Neuronal stem cell (in vitro differentiated cells): ENCODE measurements around the gene GDI2.
"Not testable (repeated sequence)": the region's sequence is repeated elsewhere in the genome, so short reads cannot be mapped to it uniquely, and the experiment has no call there.

Source experiments
- DNase-seq: peaks from one replicate; pipeline ENCODE4 v3.0.0-alpha.2; 2013; ENCODE audit warnings: low spot score
- H2AFZ ChIP-seq: one replicate; pipeline ENCODE4 v1.6.1; 2013; ENCODE audit warnings: mild to moderate bottlenecking, low read length, inconsistent platforms
- H2AK5ac ChIP-seq: 2 replicates; pipeline ENCODE4 v1.6.1; 2013; ENCODE audit warnings: low read depth, mild to moderate bottlenecking, inconsistent platforms, low read length, moderate library complexity, mixed read lengths
- H2BK120ac ChIP-seq: 2 replicates; pipeline ENCODE4 v1.6.1; 2013; ENCODE audit warnings: low read depth, mild to moderate bottlenecking, inconsistent platforms, low read length, moderate library complexity, mixed read lengths
- H2BK12ac ChIP-seq: one replicate; pipeline ENCODE4 v1.6.1; 2013; ENCODE audit warnings: low read length, inconsistent platforms
- H2BK15ac ChIP-seq: 2 replicates; pipeline ENCODE4 v1.6.1; 2013; ENCODE audit warnings: mild to moderate bottlenecking, low read length, inconsistent platforms, mixed read lengths
- H2BK5ac ChIP-seq: one replicate; pipeline ENCODE4 v1.6.1; 2013; ENCODE audit warnings: inconsistent platforms, mild to moderate bottlenecking, low read length, moderate library complexity
- H3K14ac ChIP-seq: one replicate; pipeline ENCODE4 v1.6.1; 2013; ENCODE audit warnings: low read length, inconsistent platforms
- H3K18ac ChIP-seq: 2 replicates; pipeline ENCODE4 v1.6.1; 2013; ENCODE audit warnings: low read length, inconsistent platforms
- H3K23ac ChIP-seq: 2 replicates; pipeline ENCODE4 v1.6.1; 2013; ENCODE audit warnings: low read depth, mild to moderate bottlenecking, mixed read lengths, low read length, inconsistent platforms; ENCODE audit not compliant: poor library complexity
- H3K27ac ChIP-seq: replicated peaks from 3 replicates; pipeline ENCODE4 v1.5.1; 2013; ENCODE audit warnings: low read length, inconsistent platforms
- H3K27me3 ChIP-seq, 3 experiments: 2 replicates each; pipeline ENCODE4 v1.6.1; 2013; ENCODE audit warnings: low read length in 3 of 3, mild to moderate bottlenecking in 2 of 3, inconsistent platforms in 1 of 3, low read depth in 1 of 3, mixed read lengths in 1 of 3, moderate library complexity in 1 of 3; ENCODE audit not compliant: control insufficient read depth in 3 of 3, insufficient read depth in 3 of 3
- H3K36me3 ChIP-seq, 2 donors: replicated peaks in 1 of 2; 2 replicates each; pipeline ENCODE4 v1.6.1; 2013; ENCODE audit warnings: low read length in 2 of 2; ENCODE audit not compliant: control insufficient read depth in 2 of 2, insufficient read depth in 2 of 2
- H3K4ac ChIP-seq: 2 replicates; pipeline ENCODE4 v1.6.1; 2013; ENCODE audit warnings: inconsistent platforms, mild to moderate bottlenecking, low read length, moderate library complexity
- H3K4me1 ChIP-seq, 2 donors: 1 replicate in 1 of 2; 2 replicates in 1 of 2; pipeline ENCODE4 v1.6.1; 2013; ENCODE audit warnings: low read length in 2 of 2, low read depth in 1 of 2; ENCODE audit not compliant: control insufficient read depth in 2 of 2, insufficient read depth in 1 of 2
- H3K4me2 ChIP-seq: one replicate; pipeline ENCODE4 v1.6.1; 2013; ENCODE audit warnings: mild to moderate bottlenecking, low read length, inconsistent platforms; ENCODE audit not compliant: insufficient read depth, poor library complexity, severe bottlenecking
- H3K4me3 ChIP-seq, 2 donors: 2 replicates each; pipeline ENCODE4 v1.5.1; 2013; ENCODE audit warnings: low read length in 2 of 2, mild to moderate bottlenecking in 2 of 2, inconsistent platforms in 1 of 2, moderate library complexity in 1 of 2
- H3K79me1 ChIP-seq: one replicate; pipeline ENCODE4 v1.6.1; 2013; ENCODE audit warnings: low read depth, mild to moderate bottlenecking, inconsistent platforms, low read length, moderate library complexity
- H3K9ac ChIP-seq: one replicate; pipeline ENCODE4 v1.6.1; 2013; ENCODE audit warnings: mild to moderate bottlenecking, low read depth, low read length, inconsistent platforms; ENCODE audit not compliant: poor library complexity
- H3K9me3 ChIP-seq, 2 donors: replicated peaks in 1 of 2; 2 replicates each; pipeline versions ENCODE3 to v1.6.1; 2013; ENCODE audit warnings: low read length in 2 of 2, mild to moderate bottlenecking in 2 of 2, inconsistent platforms in 1 of 2, low read depth in 1 of 2, mixed read lengths in 1 of 2, moderate library complexity in 1 of 2; ENCODE audit not compliant: control insufficient read depth in 2 of 2, insufficient read depth in 1 of 2
- H4K8ac ChIP-seq: one replicate; pipeline ENCODE4 v1.6.1; 2013; ENCODE audit warnings: low read depth, mild to moderate bottlenecking, inconsistent platforms, low read length, moderate library complexity
- H4K91ac ChIP-seq: one replicate; pipeline ENCODE4 v1.6.1; 2013; ENCODE audit warnings: low read length, low read depth, mild to moderate bottlenecking, inconsistent platforms; ENCODE audit not compliant: poor library complexity
- WGBS, 2 donors: extraction: QIAGEN DNeasy Blood & Tissue Kit; methylation state at CpG; one replicate each; pipeline ENCODE4 v1.1.7; 2013; ENCODE audit warnings: missing lambda C conversion rate in 2 of 2, mixed read lengths in 1 of 2; ENCODE audit not compliant: insufficient read length in 2 of 2, insufficient replicate concordance in 1 of 2; ENCODE audit errors: extremely low coverage in 2 of 2; 5-methylcytosine and 5-hydroxymethylcytosine counted together

Gene GDI2

GRCh38 chr10:5779730-5780129 lies 33.5 kb downstream of the GDI2 start:
- H3K4me1 ChIP-seq: no peaks in the 10 kb centered on the region
- H3K36me3 ChIP-seq: peaks cover 15 to 98% of the 10 kb centered on the region in 2 donors
- DNase-seq: no peak
- H3K4me2 ChIP-seq: no peak overlapping the region
- no peak overlapping the region for H3K23ac ChIP-seq
- no peak overlapping the region for H2BK12ac ChIP-seq
- peaks cover 0 to 36% of the 10 kb centered on the region in 2 donors for H3K9me3 ChIP-seq
- no peak overlapping the region for H2BK5ac ChIP-seq
- H3K14ac ChIP-seq: no peak overlapping the region
- H3K27me3 ChIP-seq: no peaks in the 10 kb centered on the region
- H3K9ac ChIP-seq: no peak overlapping the region
- no peak overlapping the region for H2AFZ ChIP-seq
- H3K4me3 ChIP-seq: no peak overlapping the region
- no peak overlapping the region for H3K27ac ChIP-seq
- H2BK120ac ChIP-seq: no peak overlapping the region
- no peak overlapping the region for H3K18ac ChIP-seq
- no peak overlapping the region for H4K91ac ChIP-seq
- no peak overlapping the region for H4K8ac ChIP-seq
- H2BK15ac ChIP-seq: no peak overlapping the region
- no CpG with 5 or more reads among the region's 3 CpGs for WGBS, 2 donors
- no peak overlapping the region for H3K4ac ChIP-seq
- no peak overlapping the region for H2AK5ac ChIP-seq
- peaks cover 8% of the 10 kb centered on the region for H3K79me1 ChIP-seq

DNA sequence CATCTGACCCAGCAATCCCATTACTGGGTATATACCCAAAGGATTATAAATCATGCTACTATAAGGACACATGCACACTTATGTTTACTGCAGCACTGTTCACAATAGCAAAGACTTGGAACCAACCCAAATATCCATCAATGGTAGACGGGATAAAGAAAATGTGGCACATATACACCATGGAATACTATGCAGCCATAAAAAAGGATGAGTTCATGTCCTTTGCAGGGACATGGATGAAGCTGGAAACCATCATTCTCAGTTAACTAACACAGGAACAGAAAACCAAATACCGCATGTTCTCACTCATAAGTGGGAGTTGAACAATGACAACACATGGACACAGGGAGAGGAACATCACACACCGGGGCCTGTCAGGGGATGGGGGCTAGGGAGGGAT lies 35.5 kb downstream of the GDI2 start:
- not testable (repeated sequence) for H2AFZ ChIP-seq, H2BK12ac ChIP-seq, H2AK5ac ChIP-seq, H3K27ac ChIP-seq, H3K4me1 ChIP-seq, H3K9ac ChIP-seq, H3K18ac ChIP-seq, H3K4me2 ChIP-seq, H4K8ac ChIP-seq, H3K4me3 ChIP-seq, H2BK5ac ChIP-seq, H4K91ac ChIP-seq, H3K23ac ChIP-seq, DNase-seq, H2BK120ac ChIP-seq, H3K14ac ChIP-seq, H3K27me3 ChIP-seq, H2BK15ac ChIP-seq, H3K79me1 ChIP-seq, H3K4ac ChIP-seq
- WGBS, 2 donors: no CpG with 5 or more reads among the region's 3 CpGs
- peaks cover 10 to 98% of the 10 kb centered on the region in 2 donors for H3K36me3 ChIP-seq
- peaks cover 0 to 19% of the 10 kb centered on the region in 2 donors for H3K9me3 ChIP-seq

DNA sequence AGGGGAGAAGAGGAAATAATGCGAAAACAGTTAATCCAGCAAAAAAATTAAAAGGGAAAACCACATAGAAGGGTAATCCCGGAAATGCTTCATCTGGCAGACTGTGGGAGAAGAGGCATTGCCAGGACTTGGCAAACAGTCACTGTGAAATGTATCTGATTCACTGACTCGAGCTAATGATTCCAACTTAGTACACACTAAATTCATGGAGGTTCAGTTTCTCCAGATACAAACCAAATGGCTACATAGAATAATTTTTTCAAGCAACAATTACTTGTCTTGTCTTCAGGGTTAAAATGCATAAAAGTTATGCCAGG lies 36.4 kb downstream of the GDI2 start:
- no peak for DNase-seq
- Histone ChIP-seq H3K4me2 (no peak overlapping the region), H3K18ac (no peak overlapping the region), H3K14ac (no peak overlapping the region), H3K36me3 (peaks cover 11 to 98% of the 10 kb centered on the region in 2 donors), H2BK5ac (no peak overlapping the region), H2BK15ac (no peak overlapping the region), H3K27ac (no peak overlapping the region), H3K79me1 (peaks cover 8% of the 10 kb centered on the region), H3K4me3 (no peak overlapping the region), H2BK120ac (no peak overlapping the region), H2AFZ (no peak overlapping the region), H3K9ac (no peak overlapping the region), H3K9me3 (peaks cover 0 to 10% of the 10 kb centered on the region in 2 donors), H2BK12ac (no peak overlapping the region), H3K4ac (no peak overlapping the region), H4K91ac (no peak overlapping the region), H3K23ac (no peak overlapping the region), H3K27me3 (no peaks in the 10 kb centered on the region), H3K4me1 (no peaks in the 10 kb centered on the region), H2AK5ac (no peak overlapping the region), H4K8ac (no peak overlapping the region)
- no CpG with 5 or more reads among the region's 3 CpGs for WGBS, 2 donors

DNA sequence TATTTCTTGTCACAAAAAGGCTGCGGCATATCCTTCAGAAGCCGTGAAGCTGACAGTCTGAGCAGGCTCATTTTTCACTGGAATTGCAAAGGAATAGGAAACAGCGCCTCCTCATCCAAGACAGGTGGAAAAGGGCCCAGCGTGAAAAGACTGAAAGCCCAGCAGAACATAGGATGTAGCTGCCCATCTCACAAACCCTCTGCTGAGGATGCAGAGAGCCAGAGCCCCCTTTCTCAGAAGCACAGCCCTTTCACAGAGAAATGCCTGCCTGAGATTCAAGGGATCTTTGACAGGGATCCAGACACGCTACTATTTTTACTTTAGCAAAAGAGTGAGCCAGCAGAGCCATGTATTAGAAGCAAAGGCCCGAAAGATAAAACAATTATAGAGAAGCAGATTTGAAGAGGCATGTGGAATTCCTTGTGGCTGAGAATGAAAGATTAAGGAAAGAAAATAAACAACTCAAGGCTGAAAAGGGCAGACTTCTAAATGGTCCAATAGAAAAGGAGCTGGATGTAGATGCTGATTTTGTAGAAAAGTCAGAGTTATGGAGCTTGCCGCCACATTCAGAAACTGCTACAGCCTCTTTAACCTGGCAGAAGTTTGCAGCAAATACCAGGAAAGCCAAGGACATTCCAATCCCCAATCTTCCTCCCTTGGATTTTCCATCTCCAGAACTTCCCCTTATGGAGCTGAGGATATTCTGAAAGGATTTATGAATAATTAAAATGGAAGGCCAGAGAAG lies 36.9 kb downstream of the GDI2 start:
- Histone ChIP-seq H3K9ac (no peak overlapping the region), H3K4me3 (no peak overlapping the region), H2BK120ac (no peak overlapping the region), H2BK5ac (no peak overlapping the region), H3K4me2 (no peak overlapping the region), H2BK15ac (no peak overlapping the region), H3K79me1 (peaks cover 8% of the 10 kb centered on the region), H2AFZ (no peak overlapping the region), H3K23ac (no peak overlapping the region), H3K4me1 (no peaks in the 10 kb centered on the region), H3K14ac (no peak overlapping the region), H3K27me3 (no peaks in the 10 kb centered on the region), H3K4ac (no peak overlapping the region), H2AK5ac (no peak overlapping the region), H3K9me3 (peaks cover 0 to 9% of the 10 kb centered on the region in 2 donors), H4K8ac (no peak overlapping the region), H3K36me3 (peaks cover 11 to 98% of the 10 kb centered on the region in 2 donors), H3K18ac (no peak overlapping the region), H4K91ac (no peak overlapping the region), H3K27ac (no peak overlapping the region), H2BK12ac (no peak overlapping the region)
- no peak for DNase-seq
- WGBS, 2 donors: no CpG with 5 or more reads among the region's 7 CpGs
